ENCODE measurements around the gene PARP4.
"Not testable (repeated sequence)": the region's sequence is repeated elsewhere in the genome, so short reads cannot be mapped to it uniquely, and the experiment has no call there.

The PARP4 gene

GRCh38 chr13:24391771-24392683, 120.6 kb downstream of the PARP4 start:
- H3K9ac ChIP-seq (ENCODE audit: low read depth, low read length, poor library complexity); H3K4me1 ChIP-seq (ENCODE audit: control insufficient read depth in 2 of 2, insufficient read depth in 1 of 2, low read depth in 1 of 2, low read length in 2 of 2); H3K79me1 ChIP-seq (ENCODE audit: low read depth, low read length); H3K4ac ChIP-seq (ENCODE audit: low read length); H2BK12ac ChIP-seq (ENCODE audit: low read length); H3K14ac ChIP-seq (ENCODE audit: low read length); H3K4me3 ChIP-seq (ENCODE audit: low read length in 2 of 2); H2AK5ac ChIP-seq (ENCODE audit: low read depth, low read length); H3K9me3 ChIP-seq (replicated peaks in 1 of 2; ENCODE audit: control insufficient read depth in 2 of 2, insufficient read depth in 1 of 2, low read depth in 1 of 2, low read length in 2 of 2); H2BK120ac ChIP-seq (ENCODE audit: low read depth, low read length); H4K91ac ChIP-seq (ENCODE audit: low read depth, low read length, poor library complexity); H4K8ac ChIP-seq (ENCODE audit: low read depth, low read length); H2BK5ac ChIP-seq (ENCODE audit: low read length); H2BK15ac ChIP-seq (ENCODE audit: low read length); H3K4me2 ChIP-seq (ENCODE audit: insufficient read depth, low read length, poor library complexity, severe bottlenecking); H3K27ac ChIP-seq (replicated peaks; ENCODE audit: low read length); H3K23ac ChIP-seq (ENCODE audit: low read depth, low read length, poor library complexity); H2AFZ ChIP-seq (ENCODE audit: low read length); H3K27me3 ChIP-seq (ENCODE audit: control insufficient read depth in 3 of 3, insufficient read depth in 3 of 3, low read depth in 1 of 3, low read length in 3 of 3); H3K36me3 ChIP-seq (replicated peaks in 1 of 2; ENCODE audit: control insufficient read depth in 2 of 2, insufficient read depth in 2 of 2, low read length in 2 of 2); H3K18ac ChIP-seq (ENCODE audit: low read length); DNase-seq (ENCODE audit: low spot score): not testable (repeated sequence)
- no CpG with 5 or more reads among the region's 27 CpGs for WGBS, 2 donors (ENCODE audit: extremely low coverage in 2 of 2, insufficient read length in 2 of 2, insufficient replicate concordance in 1 of 2)

GRCh38 chr13:24390795-24391194, 121.8 kb downstream of the PARP4 start:
- not testable (repeated sequence) for H3K36me3 ChIP-seq (replicated peaks in 1 of 2; ENCODE audit: control insufficient read depth in 2 of 2, insufficient read depth in 2 of 2, low read length in 2 of 2); H3K18ac ChIP-seq (ENCODE audit: low read length); H2BK120ac ChIP-seq (ENCODE audit: low read depth, low read length); H2BK12ac ChIP-seq (ENCODE audit: low read length); H2BK15ac ChIP-seq (ENCODE audit: low read length); H3K79me1 ChIP-seq (ENCODE audit: low read depth, low read length); H3K27ac ChIP-seq (replicated peaks; ENCODE audit: low read length); H3K4me1 ChIP-seq (ENCODE audit: control insufficient read depth in 2 of 2, insufficient read depth in 1 of 2, low read depth in 1 of 2, low read length in 2 of 2); H4K8ac ChIP-seq (ENCODE audit: low read depth, low read length); DNase-seq (ENCODE audit: low spot score); H3K27me3 ChIP-seq (ENCODE audit: control insufficient read depth in 3 of 3, insufficient read depth in 3 of 3, low read depth in 1 of 3, low read length in 3 of 3); H2AFZ ChIP-seq (ENCODE audit: low read length); H3K9me3 ChIP-seq (replicated peaks in 1 of 2; ENCODE audit: control insufficient read depth in 2 of 2, insufficient read depth in 1 of 2, low read depth in 1 of 2, low read length in 2 of 2); H3K23ac ChIP-seq (ENCODE audit: low read depth, low read length, poor library complexity); H2BK5ac ChIP-seq (ENCODE audit: low read length); H3K14ac ChIP-seq (ENCODE audit: low read length); H2AK5ac ChIP-seq (ENCODE audit: low read depth, low read length); H3K4me3 ChIP-seq (ENCODE audit: low read length in 2 of 2); H3K4ac ChIP-seq (ENCODE audit: low read length); H3K9ac ChIP-seq (ENCODE audit: low read depth, low read length, poor library complexity); H3K4me2 ChIP-seq (ENCODE audit: insufficient read depth, low read length, poor library complexity, severe bottlenecking); H4K91ac ChIP-seq (ENCODE audit: low read depth, low read length, poor library complexity)
- WGBS, 2 donors (ENCODE audit: extremely low coverage in 2 of 2, insufficient read length in 2 of 2, insufficient replicate concordance in 1 of 2): no CpG with 5 or more reads among the region's 9 CpGs

- H3K27ac ChIP-seq (replicated peaks; ENCODE audit: low read length): no peak overlapping the region
- H2BK12ac ChIP-seq (ENCODE audit: low read length): no peak overlapping the region
- peak overlapping the region; percentile 26 for H3K4ac ChIP-seq (ENCODE audit: low read length)
- peaks cover 2% of the 10 kb centered on the region for H3K79me1 ChIP-seq (ENCODE audit: low read depth, low read length)
- DNase-seq (ENCODE audit: low spot score): no peak
- no peak overlapping the region for H2BK120ac ChIP-seq (ENCODE audit: low read depth, low read length)
- H3K36me3 ChIP-seq (replicated peaks in 1 of 2; ENCODE audit: control insufficient read depth in 2 of 2, insufficient read depth in 2 of 2, low read length in 2 of 2): no peaks in the 10 kb centered on the region
- no peaks in the 10 kb centered on the region for H3K4me1 ChIP-seq (ENCODE audit: control insufficient read depth in 2 of 2, insufficient read depth in 1 of 2, low read depth in 1 of 2, low read length in 2 of 2)
- no peak overlapping the region for H3K4me3 ChIP-seq (ENCODE audit: low read length in 2 of 2)
- no peak overlapping the region for H2BK5ac ChIP-seq (ENCODE audit: low read length)
- H3K9ac ChIP-seq (ENCODE audit: low read depth, low read length, poor library complexity): no peak overlapping the region
- no peak overlapping the region for H3K23ac ChIP-seq (ENCODE audit: low read depth, low read length, poor library complexity)
- no peak overlapping the region for H3K14ac ChIP-seq (ENCODE audit: low read length)
- H4K91ac ChIP-seq (ENCODE audit: low read depth, low read length, poor library complexity): no peak overlapping the region
- peaks cover 0 to 4% (median 0%) of the 10 kb centered on the region in 3 experiments for H3K27me3 ChIP-seq (ENCODE audit: control insufficient read depth in 3 of 3, insufficient read depth in 3 of 3, low read depth in 1 of 3, low read length in 3 of 3)
- H3K18ac ChIP-seq (ENCODE audit: low read length): peak overlapping the region; percentile 20
- H2BK15ac ChIP-seq (ENCODE audit: low read length): no peak overlapping the region
- H3K4me2 ChIP-seq (ENCODE audit: insufficient read depth, low read length, poor library complexity, severe bottlenecking): no peak overlapping the region
- H2AFZ ChIP-seq (ENCODE audit: low read length): no peak overlapping the region
- H4K8ac ChIP-seq (ENCODE audit: low read depth, low read length): no peak overlapping the region
- no peak overlapping the region for H2AK5ac ChIP-seq (ENCODE audit: low read depth, low read length)
- WGBS, 2 donors (ENCODE audit: extremely low coverage in 2 of 2, insufficient read length in 2 of 2, insufficient replicate concordance in 1 of 2): no CpG with 5 or more reads among the region's 6 CpGs
- no peaks in the 10 kb centered on the region for H3K9me3 ChIP-seq (replicated peaks in 1 of 2; ENCODE audit: control insufficient read depth in 2 of 2, insufficient read depth in 1 of 2, low read depth in 1 of 2, low read length in 2 of 2)
Observed at GRCh38 chr13:24389506-24389905, 123.1 kb downstream of the PARP4 start.

GRCh38 chr13:24388743-24389142, 123.8 kb downstream of the PARP4 start:
- not testable (repeated sequence) for H3K4me2 ChIP-seq (ENCODE audit: insufficient read depth, low read length, poor library complexity, severe bottlenecking); H3K14ac ChIP-seq (ENCODE audit: low read length); H3K18ac ChIP-seq (ENCODE audit: low read length); DNase-seq (ENCODE audit: low spot score); H3K4ac ChIP-seq (ENCODE audit: low read length); H2AFZ ChIP-seq (ENCODE audit: low read length); H3K27me3 ChIP-seq (ENCODE audit: control insufficient read depth in 3 of 3, insufficient read depth in 3 of 3, low read depth in 1 of 3, low read length in 3 of 3); H3K36me3 ChIP-seq (replicated peaks in 1 of 2; ENCODE audit: control insufficient read depth in 2 of 2, insufficient read depth in 2 of 2, low read length in 2 of 2); H3K27ac ChIP-seq (replicated peaks; ENCODE audit: low read length); H3K23ac ChIP-seq (ENCODE audit: low read depth, low read length, poor library complexity); H4K91ac ChIP-seq (ENCODE audit: low read depth, low read length, poor library complexity); H4K8ac ChIP-seq (ENCODE audit: low read depth, low read length); H2BK15ac ChIP-seq (ENCODE audit: low read length); H2BK120ac ChIP-seq (ENCODE audit: low read depth, low read length); H2AK5ac ChIP-seq (ENCODE audit: low read depth, low read length); H2BK12ac ChIP-seq (ENCODE audit: low read length); H3K9ac ChIP-seq (ENCODE audit: low read depth, low read length, poor library complexity); H3K4me1 ChIP-seq (ENCODE audit: control insufficient read depth in 2 of 2, insufficient read depth in 1 of 2, low read depth in 1 of 2, low read length in 2 of 2); H3K9me3 ChIP-seq (replicated peaks in 1 of 2; ENCODE audit: control insufficient read depth in 2 of 2, insufficient read depth in 1 of 2, low read depth in 1 of 2, low read length in 2 of 2); H3K4me3 ChIP-seq (ENCODE audit: low read length in 2 of 2); H2BK5ac ChIP-seq (ENCODE audit: low read length); H3K79me1 ChIP-seq (ENCODE audit: low read depth, low read length)
- WGBS, 2 donors (ENCODE audit: extremely low coverage in 2 of 2, insufficient read length in 2 of 2, insufficient replicate concordance in 1 of 2): no CpG with 5 or more reads among the region's 7 CpGs

All from neuronal stem cell (in vitro differentiated cells).